GM23338 (cell line): ENCODE results near the gene PARD3. TPM values are rescaled to one million over a fixed set of nuclear protein-coding genes. Genes with fewer than 3 reads are reported as not detected.

Source experiments
- ATAC-seq: fragments of 200-7000 bp; cut with Tn5 transposase; 3 replicates; pipeline ENCODE4 v1.9.1; 2020
- DNase-seq: peaks from one replicate; pipeline ENCODE4 v3.0.0-alpha.2; 2015; ENCODE audit warnings: low spot score
- H2AFZ ChIP-seq: fragments of 200-600 bp; sonication (generic); 2 replicates; pipeline ENCODE4 v1.8.0; 2016; ENCODE audit warnings: antibody characterized with exemption, mild to moderate bottlenecking, moderate library complexity
- H3F3A ChIP-seq: fragments of 200-600 bp; sonication (generic); replicated peaks from 2 replicates; pipeline ENCODE4 v1.8.0; 2017; ENCODE audit warnings: antibody characterized with exemption, mixed run types, low read depth
- H3K27ac ChIP-seq: fragments of 200-600 bp; sonication (generic); 2 replicates; pipeline ENCODE4 v1.6.1; 2016; ENCODE audit warnings: low read depth
- H3K27me3 ChIP-seq: fragments of 200-600 bp; sonication (generic); 2 replicates; pipeline ENCODE4 v1.8.0; 2016; ENCODE audit warnings: mild to moderate bottlenecking, mixed run types, moderate library complexity; ENCODE audit not compliant: insufficient read depth
- H3K36me3 ChIP-seq: fragments of 200-600 bp; sonication (generic); 2 replicates; pipeline ENCODE4 v1.8.0; 2016; ENCODE audit warnings: mild to moderate bottlenecking; ENCODE audit not compliant: insufficient read depth
- H3K4me1 ChIP-seq: fragments of 200-600 bp; sonication (generic); 2 replicates; pipeline ENCODE4 v1.8.0; 2016; ENCODE audit warnings: mild to moderate bottlenecking, moderate library complexity; ENCODE audit not compliant: insufficient read depth
- H3K4me2 ChIP-seq: fragments of 200-600 bp; sonication (generic); 2 replicates; pipeline ENCODE4 v1.7.1; 2017; ENCODE audit warnings: mixed run types
- H3K4me3 ChIP-seq: fragments of 200-600 bp; sonication (generic); 2 replicates; pipeline ENCODE4 v1.6.1; 2016; ENCODE audit warnings: mixed run types
- H3K79me2 ChIP-seq: fragments of 200-600 bp; sonication (generic); replicated peaks from 2 replicates; pipeline ENCODE4 v1.8.0; 2017; ENCODE audit warnings: mild to moderate bottlenecking; ENCODE audit not compliant: insufficient read depth
- H3K9me2 ChIP-seq: fragments of 200-600 bp; sonication (generic); 2 replicates; pipeline ENCODE4 v1.8.0; 2017; ENCODE audit not compliant: insufficient read depth
- H4K20me1 ChIP-seq: fragments of 200-600 bp; sonication (generic); replicated peaks from 2 replicates; pipeline ENCODE4 v1.8.0; 2017; ENCODE audit warnings: mild to moderate bottlenecking; ENCODE audit not compliant: insufficient read depth
- H3K27ac Mint-ChIP-seq: 2 replicates; pipeline ENCODE4 v1.8.0; 2020; ENCODE audit warnings: inconsistent platforms, mild to moderate bottlenecking, moderate library complexity, mixed read lengths
- H3K27me3 Mint-ChIP-seq: 3 replicates; pipeline ENCODE4 v1.8.0; 2022; ENCODE audit warnings: low read depth, mild to moderate bottlenecking, moderate library complexity, mixed read lengths, inconsistent platforms; ENCODE audit not compliant: insufficient read depth, poor library complexity
- H3K36me3 Mint-ChIP-seq: 3 replicates; pipeline ENCODE4 v1.8.0; 2021; ENCODE audit warnings: low read depth, mild to moderate bottlenecking, inconsistent platforms, moderate library complexity, mixed read lengths
- H3K4me1 Mint-ChIP-seq: 3 replicates; pipeline ENCODE4 v1.8.0; 2020; ENCODE audit warnings: mild to moderate bottlenecking, inconsistent platforms, mixed read lengths
- H3K4me3 Mint-ChIP-seq: 3 replicates; pipeline ENCODE4 v1.8.0; 2021; ENCODE audit warnings: moderate library complexity, mild to moderate bottlenecking, inconsistent platforms, mixed read lengths
- H3K9me3 Mint-ChIP-seq: 3 replicates; pipeline ENCODE4 v1.8.0; 2020; ENCODE audit warnings: moderate library complexity, mild to moderate bottlenecking, inconsistent platforms, mixed read lengths
- CREB1 ChIP-seq: fragments of 250-450 bp; sonication (Bioruptor Pico); IDR thresholded peaks from 2 replicates; pipeline ENCODE4 v1.5.0; 2020; ENCODE audit warnings: low read depth, mild to moderate bottlenecking, moderate library complexity
- EZH2 ChIP-seq: fragments of 200-600 bp; sonication (generic); IDR thresholded peaks from one replicate; pipeline ENCODE4 v1.8.0; 2017; ENCODE audit warnings: antibody characterized with exemption, mild to moderate bottlenecking, low read depth; ENCODE audit not compliant: unreplicated experiment
- EZH2phosphoT487 ChIP-seq: fragments of 200-600 bp; sonication (generic); IDR thresholded peaks from one replicate; pipeline ENCODE4 v1.8.1; 2018; ENCODE audit warnings: antibody characterized with exemption; ENCODE audit not compliant: unreplicated experiment
- JUNB ChIP-seq: IDR thresholded peaks from one replicate; pipeline ENCODE4 v1.6.1; 2016; ENCODE audit warnings: antibody characterized with exemption; ENCODE audit not compliant: unreplicated experiment
- NANOG ChIP-seq: IDR thresholded peaks from 2 replicates; pipeline ENCODE4 v1.6.1; 2016; ENCODE audit warnings: antibody characterized with exemption, borderline replicate concordance
- POLR2AphosphoS5 ChIP-seq: IDR thresholded peaks from 2 replicates; pipeline ENCODE4 v1.6.1; 2016; ENCODE audit warnings: antibody characterized with exemption, low read depth
- STAT1 ChIP-seq: IDR thresholded peaks from one replicate; pipeline ENCODE4 v1.6.1; 2016; ENCODE audit warnings: antibody characterized with exemption; ENCODE audit not compliant: unreplicated experiment
- ZNF331 ChIP-seq: fragments of 250-450 bp; sonication (Bioruptor Pico); IDR thresholded peaks from 2 replicates; pipeline ENCODE4 v1.5.0; 2020; ENCODE audit warnings: low read depth, mild to moderate bottlenecking, moderate library complexity
- polyA plus RNA-seq: library from polyadenylated mRNA; unstranded; fragments of >200 nt; fragmentation: Nextera tagmentation; extraction: Ambion mirVana; gene quantifications from 2 replicates; pipeline ENCODE4 v1.2.1, GENCODE V29; 2016
- total RNA-seq: library from RNA; depleted of rRNA; stranded (reverse); fragments of >200 nt; shearing (Covaris generic); gene quantifications from 2 replicates; pipeline ENCODE4 v1.2.3, GENCODE V29; 2014
- TF ChIP-seq, protein P1 (sequence below): IDR thresholded peaks from one replicate; pipeline ENCODE4 v1.6.1; 2018; ENCODE audit warnings: antibody characterized with exemption; ENCODE audit not compliant: unreplicated experiment
- TF ChIP-seq, protein P2 (sequence below): IDR thresholded peaks from 2 replicates; pipeline ENCODE4 v1.6.1; 2016; ENCODE audit warnings: antibody characterized with exemption
- TF ChIP-seq, protein P3 (sequence below), 2 experiments: fragments of 200-600 bp in 1 of 2; sonication (generic) in 1 of 2; conservative IDR thresholded peaks; 2 replicates each; pipeline versions ENCODE4 v1.5.1 to v1.6.1; 2016 to 2017; ENCODE audit warnings: antibody characterized with exemption in 2 of 2, low read depth in 2 of 2, mild to moderate bottlenecking in 2 of 2, moderate library complexity in 1 of 2
- TF ChIP-seq, protein P4 (sequence below): fragments of 250-450 bp; sonication (Bioruptor Pico); IDR thresholded peaks from 2 replicates; pipeline ENCODE4 v1.5.0; 2020; ENCODE audit warnings: mild to moderate bottlenecking, moderate library complexity

The PARD3 gene
- total and polyA plus RNA-seq, 2 experiments from 2014 or later = 30.2 to 51.4 TPM

DNA sequence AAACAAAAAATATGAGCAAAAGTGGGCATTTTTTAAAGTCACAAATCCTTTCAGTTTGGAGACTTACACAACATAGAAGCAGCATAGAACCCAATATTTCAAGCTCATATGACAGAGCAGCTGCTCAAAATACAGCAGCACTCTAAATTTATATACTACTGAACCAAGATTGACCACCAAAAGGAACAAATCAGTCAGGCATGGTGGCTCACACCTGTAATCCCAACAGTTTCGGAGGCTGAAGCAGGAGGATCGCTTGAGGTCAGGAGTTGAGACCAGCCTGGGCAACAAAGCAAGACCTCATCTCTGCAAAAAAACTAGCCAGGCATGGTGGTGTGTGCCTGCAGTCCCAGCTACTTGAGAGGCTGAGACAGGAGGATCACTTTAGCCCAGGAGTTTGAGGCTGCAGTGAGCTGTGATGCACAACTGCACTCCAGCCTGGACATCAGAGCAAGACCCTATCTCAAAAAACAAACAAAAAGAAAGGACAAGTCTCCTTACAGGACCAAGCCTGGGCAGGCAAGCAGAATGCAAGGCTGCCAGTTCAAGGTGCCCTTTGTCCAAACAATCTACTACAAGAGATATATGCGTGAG, 40.0 kb downstream of the PARD3 start:
- Histone ChIP-seq H3K4me1 (peaks cover 36% of the 10 kb centered on the region), H3K27ac (no peak overlapping the region), H2AFZ (no peak overlapping the region), H4K20me1 (peaks cover 23% of the 10 kb centered on the region), H3K9me2 (no peaks in the 10 kb centered on the region), H3K4me2 (no peak overlapping the region), H3K27me3 (no peaks in the 10 kb centered on the region), H3K36me3 (no peaks in the 10 kb centered on the region; the same call in 1 of the 2 replicates), H3F3A (no peaks in the 10 kb centered on the region), H3K4me3 (no peak overlapping the region), H3K79me2 (peaks cover 99% of the 10 kb centered on the region)
- DNase-seq (no peak), ATAC-seq (no peak)
- Mint-ChIP-seq H3K36me3 (no peaks in the 10 kb centered on the region), H3K4me1 (peaks cover 52% of the 10 kb centered on the region), H3K27ac (no peak overlapping the region), H3K4me3 (no peak overlapping the region), H3K9me3 (no peaks in the 10 kb centered on the region), H3K27me3 (peaks cover 2% of the 10 kb centered on the region)
- TF ChIP-seq POLR2AphosphoS5 = no peak
- TF ChIP-seq CREB1 (CRISPR knock-in tag) = no peak
- TF ChIP-seq EZH2phosphoT487 = no peak
- TF ChIP-seq, protein P1, sequence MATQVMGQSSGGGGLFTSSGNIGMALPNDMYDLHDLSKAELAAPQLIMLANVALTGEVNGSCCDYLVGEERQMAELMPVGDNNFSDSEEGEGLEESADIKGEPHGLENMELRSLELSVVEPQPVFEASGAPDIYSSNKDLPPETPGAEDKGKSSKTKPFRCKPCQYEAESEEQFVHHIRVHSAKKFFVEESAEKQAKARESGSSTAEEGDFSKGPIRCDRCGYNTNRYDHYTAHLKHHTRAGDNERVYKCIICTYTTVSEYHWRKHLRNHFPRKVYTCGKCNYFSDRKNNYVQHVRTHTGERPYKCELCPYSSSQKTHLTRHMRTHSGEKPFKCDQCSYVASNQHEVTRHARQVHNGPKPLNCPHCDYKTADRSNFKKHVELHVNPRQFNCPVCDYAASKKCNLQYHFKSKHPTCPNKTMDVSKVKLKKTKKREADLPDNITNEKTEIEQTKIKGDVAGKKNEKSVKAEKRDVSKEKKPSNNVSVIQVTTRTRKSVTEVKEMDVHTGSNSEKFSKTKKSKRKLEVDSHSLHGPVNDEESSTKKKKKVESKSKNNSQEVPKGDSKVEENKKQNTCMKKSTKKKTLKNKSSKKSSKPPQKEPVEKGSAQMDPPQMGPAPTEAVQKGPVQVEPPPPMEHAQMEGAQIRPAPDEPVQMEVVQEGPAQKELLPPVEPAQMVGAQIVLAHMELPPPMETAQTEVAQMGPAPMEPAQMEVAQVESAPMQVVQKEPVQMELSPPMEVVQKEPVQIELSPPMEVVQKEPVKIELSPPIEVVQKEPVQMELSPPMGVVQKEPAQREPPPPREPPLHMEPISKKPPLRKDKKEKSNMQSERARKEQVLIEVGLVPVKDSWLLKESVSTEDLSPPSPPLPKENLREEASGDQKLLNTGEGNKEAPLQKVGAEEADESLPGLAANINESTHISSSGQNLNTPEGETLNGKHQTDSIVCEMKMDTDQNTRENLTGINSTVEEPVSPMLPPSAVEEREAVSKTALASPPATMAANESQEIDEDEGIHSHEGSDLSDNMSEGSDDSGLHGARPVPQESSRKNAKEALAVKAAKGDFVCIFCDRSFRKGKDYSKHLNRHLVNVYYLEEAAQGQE = no peak
- TF ChIP-seq, protein P2, sequence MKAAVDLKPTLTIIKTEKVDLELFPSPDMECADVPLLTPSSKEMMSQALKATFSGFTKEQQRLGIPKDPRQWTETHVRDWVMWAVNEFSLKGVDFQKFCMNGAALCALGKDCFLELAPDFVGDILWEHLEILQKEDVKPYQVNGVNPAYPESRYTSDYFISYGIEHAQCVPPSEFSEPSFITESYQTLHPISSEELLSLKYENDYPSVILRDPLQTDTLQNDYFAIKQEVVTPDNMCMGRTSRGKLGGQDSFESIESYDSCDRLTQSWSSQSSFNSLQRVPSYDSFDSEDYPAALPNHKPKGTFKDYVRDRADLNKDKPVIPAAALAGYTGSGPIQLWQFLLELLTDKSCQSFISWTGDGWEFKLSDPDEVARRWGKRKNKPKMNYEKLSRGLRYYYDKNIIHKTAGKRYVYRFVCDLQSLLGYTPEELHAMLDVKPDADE = no peak
- TF ChIP-seq EZH2 = no peak
- TF ChIP-seq ZNF331 = no peak
- TF ChIP-seq, protein P3, sequence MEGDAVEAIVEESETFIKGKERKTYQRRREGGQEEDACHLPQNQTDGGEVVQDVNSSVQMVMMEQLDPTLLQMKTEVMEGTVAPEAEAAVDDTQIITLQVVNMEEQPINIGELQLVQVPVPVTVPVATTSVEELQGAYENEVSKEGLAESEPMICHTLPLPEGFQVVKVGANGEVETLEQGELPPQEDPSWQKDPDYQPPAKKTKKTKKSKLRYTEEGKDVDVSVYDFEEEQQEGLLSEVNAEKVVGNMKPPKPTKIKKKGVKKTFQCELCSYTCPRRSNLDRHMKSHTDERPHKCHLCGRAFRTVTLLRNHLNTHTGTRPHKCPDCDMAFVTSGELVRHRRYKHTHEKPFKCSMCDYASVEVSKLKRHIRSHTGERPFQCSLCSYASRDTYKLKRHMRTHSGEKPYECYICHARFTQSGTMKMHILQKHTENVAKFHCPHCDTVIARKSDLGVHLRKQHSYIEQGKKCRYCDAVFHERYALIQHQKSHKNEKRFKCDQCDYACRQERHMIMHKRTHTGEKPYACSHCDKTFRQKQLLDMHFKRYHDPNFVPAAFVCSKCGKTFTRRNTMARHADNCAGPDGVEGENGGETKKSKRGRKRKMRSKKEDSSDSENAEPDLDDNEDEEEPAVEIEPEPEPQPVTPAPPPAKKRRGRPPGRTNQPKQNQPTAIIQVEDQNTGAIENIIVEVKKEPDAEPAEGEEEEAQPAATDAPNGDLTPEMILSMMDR (conservative IDR thresholded peaks at IDR 0.05; ENCODE audit: low read depth in 2 of 2) = no peak
- no peak for TF ChIP-seq STAT1
- TF ChIP-seq, protein P4, sequence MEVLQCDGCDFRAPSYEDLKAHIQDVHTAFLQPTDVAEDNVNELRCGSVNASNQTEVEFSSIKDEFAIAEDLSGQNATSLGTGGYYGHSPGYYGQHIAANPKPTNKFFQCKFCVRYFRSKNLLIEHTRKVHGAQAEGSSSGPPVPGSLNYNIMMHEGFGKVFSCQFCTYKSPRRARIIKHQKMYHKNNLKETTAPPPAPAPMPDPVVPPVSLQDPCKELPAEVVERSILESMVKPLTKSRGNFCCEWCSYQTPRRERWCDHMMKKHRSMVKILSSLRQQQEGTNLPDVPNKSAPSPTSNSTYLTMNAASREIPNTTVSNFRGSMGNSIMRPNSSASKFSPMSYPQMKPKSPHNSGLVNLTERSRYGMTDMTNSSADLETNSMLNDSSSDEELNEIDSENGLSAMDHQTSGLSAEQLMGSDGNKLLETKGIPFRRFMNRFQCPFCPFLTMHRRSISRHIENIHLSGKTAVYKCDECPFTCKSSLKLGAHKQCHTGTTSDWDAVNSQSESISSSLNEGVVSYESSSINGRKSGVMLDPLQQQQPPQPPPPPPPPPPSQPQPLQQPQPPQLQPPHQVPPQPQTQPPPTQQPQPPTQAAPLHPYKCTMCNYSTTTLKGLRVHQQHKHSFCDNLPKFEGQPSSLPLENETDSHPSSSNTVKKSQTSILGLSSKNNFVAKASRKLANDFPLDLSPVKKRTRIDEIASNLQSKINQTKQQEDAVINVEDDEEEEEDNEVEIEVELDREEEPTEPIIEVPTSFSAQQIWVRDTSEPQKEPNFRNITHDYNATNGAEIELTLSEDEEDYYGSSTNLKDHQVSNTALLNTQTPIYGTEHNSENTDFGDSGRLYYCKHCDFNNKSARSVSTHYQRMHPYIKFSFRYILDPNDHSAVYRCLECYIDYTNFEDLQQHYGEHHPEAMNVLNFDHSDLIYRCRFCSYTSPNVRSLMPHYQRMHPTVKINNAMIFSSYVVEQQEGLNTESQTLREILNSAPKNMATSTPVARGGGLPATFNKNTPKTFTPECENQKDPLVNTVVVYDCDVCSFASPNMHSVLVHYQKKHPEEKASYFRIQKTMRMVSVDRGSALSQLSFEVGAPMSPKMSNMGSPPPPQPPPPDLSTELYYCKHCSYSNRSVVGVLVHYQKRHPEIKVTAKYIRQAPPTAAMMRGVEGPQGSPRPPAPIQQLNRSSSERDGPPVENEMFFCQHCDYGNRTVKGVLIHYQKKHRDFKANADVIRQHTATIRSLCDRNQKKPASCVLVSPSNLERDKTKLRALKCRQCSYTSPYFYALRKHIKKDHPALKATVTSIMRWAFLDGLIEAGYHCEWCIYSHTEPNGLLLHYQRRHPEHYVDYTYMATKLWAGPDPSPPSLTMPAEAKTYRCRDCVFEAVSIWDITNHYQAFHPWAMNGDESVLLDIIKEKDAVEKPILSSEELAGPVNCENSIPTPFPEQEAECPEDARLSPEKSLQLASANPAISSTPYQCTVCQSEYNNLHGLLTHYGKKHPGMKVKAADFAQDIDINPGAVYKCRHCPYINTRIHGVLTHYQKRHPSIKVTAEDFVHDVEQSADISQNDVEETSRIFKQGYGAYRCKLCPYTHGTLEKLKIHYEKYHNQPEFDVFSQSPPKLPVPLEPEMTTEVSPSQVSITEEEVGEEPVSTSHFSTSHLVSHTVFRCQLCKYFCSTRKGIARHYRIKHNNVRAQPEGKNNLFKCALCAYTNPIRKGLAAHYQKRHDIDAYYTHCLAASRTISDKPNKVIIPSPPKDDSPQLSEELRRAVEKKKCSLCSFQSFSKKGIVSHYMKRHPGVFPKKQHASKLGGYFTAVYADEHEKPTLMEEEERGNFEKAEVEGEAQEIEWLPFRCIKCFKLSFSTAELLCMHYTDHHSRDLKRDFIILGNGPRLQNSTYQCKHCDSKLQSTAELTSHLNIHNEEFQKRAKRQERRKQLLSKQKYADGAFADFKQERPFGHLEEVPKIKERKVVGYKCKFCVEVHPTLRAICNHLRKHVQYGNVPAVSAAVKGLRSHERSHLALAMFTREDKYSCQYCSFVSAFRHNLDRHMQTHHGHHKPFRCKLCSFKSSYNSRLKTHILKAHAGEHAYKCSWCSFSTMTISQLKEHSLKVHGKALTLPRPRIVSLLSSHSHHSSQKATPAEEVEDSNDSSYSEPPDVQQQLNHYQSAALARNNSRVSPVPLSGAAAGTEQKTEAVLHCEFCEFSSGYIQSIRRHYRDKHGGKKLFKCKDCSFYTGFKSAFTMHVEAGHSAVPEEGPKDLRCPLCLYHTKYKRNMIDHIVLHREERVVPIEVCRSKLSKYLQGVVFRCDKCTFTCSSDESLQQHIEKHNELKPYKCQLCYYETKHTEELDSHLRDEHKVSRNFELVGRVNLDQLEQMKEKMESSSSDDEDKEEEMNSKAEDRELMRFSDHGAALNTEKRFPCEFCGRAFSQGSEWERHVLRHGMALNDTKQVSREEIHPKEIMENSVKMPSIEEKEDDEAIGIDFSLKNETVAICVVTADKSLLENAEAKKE (CRISPR knock-in tag) = no peak
- no peak for TF ChIP-seq JUNB
- no peak for TF ChIP-seq NANOG
